NCI-H128 (cell line): ENCODE measurements around the gene GALNT11.
"Not testable (repeated sequence)": the region's sequence is repeated elsewhere in the genome, so short reads cannot be mapped to it uniquely, and the experiment has no call there.

Source experiments
- DNase-seq: peaks from one replicate; lab custom pipeline; 2025; ENCODE audit not compliant: unreplicated experiment; lab: John Stamatoyannopoulos, UW

Gene GALNT11

DNA sequence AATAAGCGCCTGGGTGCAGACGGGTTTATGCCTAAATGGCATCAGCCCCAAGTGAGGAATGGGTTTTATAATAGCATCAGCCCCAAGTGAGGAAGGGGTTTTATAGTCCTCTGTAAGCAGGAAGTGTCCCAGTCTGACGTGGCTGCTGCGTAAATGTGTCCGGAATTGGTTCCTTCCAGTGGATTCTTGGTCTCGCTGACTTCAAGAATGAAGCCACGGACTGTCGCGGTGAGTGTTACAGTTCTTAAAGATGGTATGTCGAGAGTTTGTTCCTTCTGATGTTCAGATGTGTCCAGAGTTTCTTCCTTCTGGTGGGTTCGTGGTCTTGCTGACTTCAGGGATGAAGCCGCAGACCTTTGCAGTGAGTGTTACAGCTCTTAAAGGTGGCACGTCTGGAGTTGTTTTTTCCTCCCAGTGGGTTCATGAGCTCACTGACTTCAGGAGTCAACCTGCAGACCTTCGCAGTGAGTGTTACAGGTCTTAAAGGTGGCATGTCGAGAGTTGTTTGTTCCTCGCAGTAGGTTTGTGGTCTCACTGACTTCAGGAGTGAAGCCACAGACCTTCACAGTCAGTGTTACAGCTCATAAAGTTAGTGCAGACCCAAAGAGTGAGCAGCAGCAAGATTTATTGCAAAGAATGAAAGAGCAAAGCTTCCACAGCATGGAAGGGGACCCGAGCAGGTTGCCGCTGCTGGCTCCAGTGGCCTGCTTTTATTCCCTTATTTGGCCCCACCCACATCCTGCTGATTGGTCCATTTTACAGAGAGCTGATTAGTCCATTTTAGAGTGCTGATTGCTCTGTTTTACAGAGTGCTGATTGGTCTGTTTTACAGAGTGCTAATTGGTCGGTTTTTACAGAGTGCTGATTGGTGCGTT lies 2.3 kb downstream of the GALNT11 start:
- not testable (repeated sequence) for DNase-seq

DNA sequence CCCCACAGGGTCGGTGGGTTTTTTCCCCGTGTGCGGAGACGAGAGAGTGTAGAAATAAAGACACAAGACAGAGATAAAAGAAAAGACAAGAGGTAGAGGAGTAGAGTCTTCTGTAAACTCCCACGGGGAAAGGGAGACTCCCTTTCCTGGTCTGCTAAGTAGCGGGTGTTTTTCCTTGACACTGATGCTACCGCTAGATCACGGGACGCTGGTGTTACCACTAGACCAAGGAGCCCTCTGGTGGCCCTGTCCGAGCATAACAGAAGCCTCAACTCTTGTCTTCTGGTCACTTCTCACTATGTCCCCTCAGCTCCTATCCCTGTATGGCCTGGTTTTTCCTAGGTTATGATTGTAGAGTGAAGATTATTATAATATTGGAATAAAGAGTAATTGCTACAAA lies 4.6 kb downstream of the GALNT11 start:
- DNase-seq, result not testable (repeated sequence)

DNA sequence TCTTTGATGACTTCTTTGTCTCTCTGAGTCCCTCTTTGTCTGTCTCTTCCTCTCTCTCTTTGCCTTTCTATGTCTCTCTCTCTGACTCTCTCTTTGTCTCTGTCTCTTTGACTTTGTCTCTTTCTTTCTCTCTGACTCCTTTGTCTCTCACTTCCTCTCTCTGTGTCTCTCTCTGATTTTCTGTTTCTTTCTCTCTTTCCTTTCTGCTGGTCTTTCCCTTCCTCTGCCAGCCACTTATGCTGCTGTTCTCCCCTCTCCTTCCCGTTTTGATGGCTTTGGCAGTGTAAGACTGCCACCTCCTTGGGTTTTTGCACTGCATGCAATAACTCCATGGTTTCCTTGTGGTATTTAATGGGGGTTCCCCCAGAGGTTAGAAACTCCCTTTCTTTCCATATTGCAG lies 5.2 kb downstream of the GALNT11 start:
- not testable (repeated sequence) for DNase-seq

DNA sequence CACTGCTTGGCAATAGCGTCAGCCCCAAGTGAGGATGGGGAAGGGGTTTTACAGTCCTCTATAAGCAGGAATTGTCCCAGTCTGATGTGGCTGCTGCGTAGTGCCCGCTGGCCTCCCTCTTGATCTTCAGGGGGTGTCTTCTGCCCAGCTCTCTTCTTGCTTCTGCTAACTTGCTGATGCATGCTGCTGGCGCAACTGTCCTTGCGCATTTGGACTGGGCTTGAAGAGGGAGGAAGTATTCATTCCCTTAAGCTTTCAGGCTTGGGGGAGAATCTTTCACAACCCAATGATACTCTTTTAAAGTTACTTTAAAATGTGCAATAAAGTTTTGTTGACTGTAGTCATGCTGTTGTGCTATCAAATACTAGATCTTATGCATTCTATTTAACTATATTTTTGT lies 10.3 kb downstream of the GALNT11 start:
- no peak for DNase-seq

DNA sequence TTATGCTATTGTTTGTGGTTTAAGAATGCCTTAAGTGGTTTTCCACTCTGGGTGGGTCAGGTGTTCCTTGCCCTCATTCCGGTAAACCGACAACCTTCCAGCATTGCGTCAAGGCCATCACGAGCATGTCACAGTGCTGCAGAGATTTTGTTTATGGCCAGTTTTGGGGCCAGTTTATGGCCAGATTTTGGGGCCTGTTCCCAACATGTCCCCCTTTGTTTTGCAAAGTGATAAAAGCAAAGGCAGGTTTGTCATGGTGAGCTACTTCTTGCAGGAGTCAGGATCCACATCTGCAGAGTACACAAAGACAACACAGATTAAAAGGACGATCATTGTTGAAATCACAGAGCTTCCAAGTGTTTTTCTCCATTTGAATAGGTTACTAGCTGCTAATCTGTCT lies 12.9 kb downstream of the GALNT11 start:
- DNase-seq, result not testable (repeated sequence)

DNA sequence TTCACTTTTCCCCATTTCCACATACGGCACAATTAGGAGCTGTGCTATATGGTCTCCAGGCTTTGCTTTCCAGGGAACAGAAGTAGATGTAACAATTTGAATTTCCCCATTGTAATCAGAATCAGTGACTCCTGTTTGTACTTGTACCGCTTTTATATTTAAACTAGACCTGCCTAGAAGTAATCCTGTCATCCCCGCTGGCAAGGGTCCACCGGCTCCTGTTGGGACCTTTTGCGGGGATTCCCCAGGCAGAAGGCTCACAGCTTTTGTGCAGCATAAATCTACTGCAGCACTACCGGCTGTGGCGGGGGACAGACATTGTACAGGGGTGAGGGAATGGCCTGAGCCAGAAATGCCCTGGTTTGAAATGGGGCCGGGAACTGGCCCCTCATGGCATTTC lies 17.6 kb downstream of the GALNT11 start:
- DNase-seq, result not testable (repeated sequence)

DNA sequence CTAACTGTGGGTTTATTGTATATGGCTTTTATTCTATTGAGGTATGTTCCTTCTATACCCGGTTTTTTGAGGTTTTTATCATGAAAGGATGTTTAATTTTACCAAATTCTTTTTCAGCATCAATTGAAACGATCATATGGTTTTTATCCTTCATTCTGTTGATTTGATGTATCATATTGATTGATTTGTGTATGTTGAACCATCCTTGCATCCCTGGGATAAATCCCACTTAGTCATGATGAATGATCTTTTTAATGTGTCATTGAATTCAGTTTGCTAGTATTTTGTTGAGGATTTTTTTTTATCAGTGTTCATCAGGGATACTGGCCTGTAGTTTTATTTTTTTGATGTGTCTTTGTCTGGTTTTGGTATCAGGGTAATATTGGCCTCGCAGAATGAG lies 19.4 kb downstream of the GALNT11 start:
- DNase-seq, result not testable (repeated sequence)

DNA sequence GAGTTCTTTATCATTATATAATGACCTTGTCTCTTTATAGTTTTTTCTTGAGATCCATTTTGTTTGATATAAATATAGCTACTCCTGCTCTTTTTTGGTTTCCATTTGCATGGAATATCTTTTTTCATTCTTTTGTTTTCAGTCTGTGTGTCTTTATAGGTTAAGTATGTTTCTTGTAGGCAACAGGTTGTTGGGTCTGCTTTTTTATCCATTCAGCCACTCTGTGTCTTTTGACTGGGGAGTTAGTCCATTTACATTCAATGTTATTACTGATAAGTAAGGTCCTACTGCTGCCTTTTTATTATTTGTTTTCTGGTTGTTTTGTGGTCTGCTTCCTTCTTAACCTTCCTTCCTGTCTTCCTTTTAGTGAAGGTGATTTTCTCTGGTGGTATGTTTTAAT lies 21.1 kb downstream of the GALNT11 start:
- no peak for DNase-seq

- DNase-seq, result no peak
Observed at GRCh38 chr7:152048051-152048450, 22.6 kb downstream of the GALNT11 start.

DNA sequence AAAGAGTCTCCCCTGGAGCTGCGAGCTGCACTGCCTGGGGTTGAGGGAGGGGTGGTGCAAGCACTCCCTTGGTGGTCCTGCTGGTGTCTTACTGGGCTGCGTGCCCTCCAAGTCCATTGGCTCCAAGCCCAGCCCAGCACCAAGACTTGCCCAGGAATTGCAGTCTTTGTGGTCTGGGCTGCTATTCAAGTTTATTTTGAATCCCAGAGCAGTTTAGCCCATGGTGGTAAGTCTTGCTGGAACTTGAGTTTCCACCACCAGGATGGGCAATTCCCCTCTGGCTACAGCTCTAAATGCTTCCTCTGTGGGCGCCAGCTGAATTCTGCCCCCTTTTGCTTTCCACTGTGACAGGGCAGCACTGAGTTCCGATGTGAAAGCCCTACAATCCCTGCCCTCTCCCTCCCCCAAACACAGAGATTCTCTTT lies 25.1 kb downstream of the GALNT11 start:
- no peak for DNase-seq

DNA sequence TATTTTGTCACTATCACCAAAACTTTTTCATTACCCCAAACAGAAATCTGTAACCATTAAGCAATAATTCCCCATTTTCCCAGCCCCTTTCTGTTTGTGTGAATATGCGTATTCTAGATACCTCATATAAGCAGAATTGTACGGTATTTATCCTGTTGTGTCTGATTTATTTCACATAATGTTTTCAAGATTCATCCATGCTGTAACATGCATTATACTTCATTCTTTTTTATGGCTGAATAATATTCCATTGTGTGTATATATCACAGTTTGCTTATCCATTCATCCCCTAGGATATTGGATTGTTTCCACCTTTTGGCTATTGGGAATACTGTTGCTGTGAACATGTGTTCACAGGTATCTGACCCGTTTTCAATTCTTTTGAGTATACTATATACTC lies 26.5 kb downstream of the GALNT11 start:
- no peak for DNase-seq

- DNase-seq, result no peak
Observed at GRCh38 chr7:152052771-152053170, 27.3 kb downstream of the GALNT11 start.

GRCh38 chr7:152054367-152055230 lies 29.1 kb downstream of the GALNT11 start:
- DNase-seq, result no peak

GRCh38 chr7:152056621-152057274 lies 31.3 kb downstream of the GALNT11 start:
- DNase-seq, result no peak

DNA sequence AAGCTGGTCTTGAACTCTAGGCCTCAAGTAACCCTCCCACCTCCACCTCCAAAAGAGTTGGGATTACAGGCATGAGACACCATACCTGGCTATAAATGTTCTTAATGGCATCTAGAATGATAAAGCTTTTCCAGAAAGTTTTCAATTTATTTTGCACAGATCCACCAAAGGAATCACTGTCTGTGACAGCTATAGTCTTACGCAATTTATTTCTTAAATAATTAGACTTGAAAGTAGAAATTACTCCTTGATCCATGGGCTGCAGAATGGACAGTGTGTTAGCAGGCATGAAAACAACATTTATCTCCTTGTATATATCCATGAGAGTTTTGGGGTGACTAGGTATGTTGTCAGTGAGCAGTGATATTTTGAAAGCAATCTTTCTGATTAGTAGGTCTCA lies 33.8 kb downstream of the GALNT11 start:
- no peak for DNase-seq

GRCh38 chr7:152061086-152061485 lies 35.6 kb downstream of the GALNT11 start:
- DNase-seq, result not testable (repeated sequence)

- DNase-seq, result not testable (repeated sequence)
Observed at GRCh38 chr7:152063192-152063591, 37.7 kb downstream of the GALNT11 start.

GRCh38 chr7:152063821-152064220 lies 38.3 kb downstream of the GALNT11 start:
- not testable (repeated sequence) for DNase-seq

DNA sequence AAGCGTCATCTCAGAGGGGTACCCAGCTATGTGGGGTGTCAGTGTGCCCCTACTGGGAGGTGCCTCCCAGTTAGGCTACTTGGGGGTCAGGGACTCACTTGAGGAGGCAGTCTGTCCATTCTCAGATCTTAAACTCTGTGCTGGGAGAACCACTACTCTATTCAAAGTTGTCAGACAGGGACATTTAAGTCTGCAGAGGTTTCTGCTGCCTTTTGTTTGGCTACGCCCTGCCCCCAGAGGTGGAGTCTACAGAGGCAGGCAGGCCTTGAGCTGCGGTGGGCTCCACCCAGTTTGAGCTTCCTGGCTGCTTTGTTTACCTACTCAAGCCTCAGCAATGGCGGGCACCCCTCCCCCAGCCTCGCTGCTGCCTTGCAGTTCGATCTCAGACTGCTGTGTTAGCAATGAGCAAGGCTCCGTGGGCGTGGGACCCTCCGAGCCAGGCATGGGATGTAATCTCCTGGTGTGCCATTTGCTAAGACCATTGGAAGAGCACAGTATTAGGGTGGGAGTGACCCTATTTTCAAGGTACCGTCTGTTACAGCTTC lies 40.4 kb downstream of the GALNT11 start:
- not testable (repeated sequence) for DNase-seq

DNA sequence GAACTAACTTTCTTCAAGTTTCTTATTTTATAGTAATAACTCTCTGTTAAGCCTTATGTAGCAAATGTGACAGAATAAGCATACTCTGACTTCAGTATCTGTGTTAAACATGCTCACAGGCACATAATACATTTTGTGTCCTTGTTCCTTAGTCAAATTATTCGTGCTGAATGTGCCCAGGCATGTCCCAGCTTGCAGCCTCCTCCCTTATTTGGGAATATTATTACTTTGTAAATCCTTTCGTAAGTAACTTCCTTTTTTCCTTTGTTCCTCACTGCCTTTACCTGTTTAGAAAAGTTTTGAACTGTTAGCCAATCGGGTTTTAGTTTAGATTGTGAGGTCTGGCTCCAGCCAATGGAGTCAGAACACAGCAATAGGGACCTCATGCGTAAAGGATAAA lies 46.9 kb downstream of the GALNT11 start:
- no peak for DNase-seq

GRCh38 chr7:152073352-152073751 lies 47.9 kb downstream of the GALNT11 start:
- DNase-seq, result no peak
